Gastroesophageal sphincter (tissue), 3 donors: ENCODE data around the gene KRTAP17-1.
"Not testable (repeated sequence)": the region's sequence is repeated elsewhere in the genome, so short reads cannot be mapped to it uniquely, and the experiment has no call there.

ENCODE experiments used
- POLR2A ChIP-seq, 2 donors: fragments of 450-650 bp; IDR thresholded peaks; one replicate each; pipeline ENCODE4 v1.6.1; 2017; ENCODE audit warnings: antibody characterized with exemption in 2 of 2, mild to moderate bottlenecking in 2 of 2, moderate library complexity in 1 of 2
- POLR2AphosphoS5 ChIP-seq: sonication (generic); formaldehyde crosslinking; IDR thresholded peaks from one replicate; pipeline ENCODE4 v1.6.1; 2017; ENCODE audit warnings: antibody characterized with exemption
- TF ChIP-seq, protein P1 (sequence below), 4 experiments: fragments of 200-600 bp in 2 of 4; fragments of 450-650 bp in 2 of 4; sonication (generic) in 1 of 4; IDR thresholded peaks; one replicate each; pipeline ENCODE4 v1.5.1; 2017 to 2019; ENCODE audit warnings: antibody characterized with exemption in 4 of 4, mild to moderate bottlenecking in 2 of 4, moderate library complexity in 2 of 4

DNA sequence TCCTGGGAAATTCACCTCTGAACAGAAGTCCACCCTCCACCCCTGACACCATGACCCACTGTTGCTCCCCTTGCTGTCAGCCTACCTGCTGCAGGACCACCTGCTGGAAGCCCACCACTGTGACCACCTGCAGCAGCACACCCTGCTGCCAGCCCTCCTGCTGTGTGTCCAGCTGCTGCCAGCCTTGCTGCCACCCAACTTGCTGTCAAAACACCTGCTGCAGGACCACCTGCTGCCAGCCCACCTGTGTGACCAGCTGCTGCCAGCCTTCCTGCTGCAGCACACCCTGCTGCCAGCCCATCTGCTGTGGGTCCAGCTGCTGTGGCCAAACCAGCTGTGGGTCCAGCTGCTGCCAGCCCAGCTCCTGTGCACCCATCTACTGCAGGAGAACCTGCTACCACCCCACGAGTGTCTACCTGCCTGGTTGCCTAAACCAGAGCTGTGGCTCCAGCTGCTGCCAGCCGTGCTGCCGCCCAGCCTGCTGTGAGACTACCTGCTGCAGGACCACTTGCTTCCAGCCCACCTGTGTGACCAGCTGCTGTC lies 39.8 kb downstream of the KRTAP17-1 start, which contains the start of gene KRTAP9-7:
- TF ChIP-seq POLR2AphosphoS5; POLR2A (IDR thresholded peaks at IDR 0.05): not testable (repeated sequence)
- TF ChIP-seq, protein P1, sequence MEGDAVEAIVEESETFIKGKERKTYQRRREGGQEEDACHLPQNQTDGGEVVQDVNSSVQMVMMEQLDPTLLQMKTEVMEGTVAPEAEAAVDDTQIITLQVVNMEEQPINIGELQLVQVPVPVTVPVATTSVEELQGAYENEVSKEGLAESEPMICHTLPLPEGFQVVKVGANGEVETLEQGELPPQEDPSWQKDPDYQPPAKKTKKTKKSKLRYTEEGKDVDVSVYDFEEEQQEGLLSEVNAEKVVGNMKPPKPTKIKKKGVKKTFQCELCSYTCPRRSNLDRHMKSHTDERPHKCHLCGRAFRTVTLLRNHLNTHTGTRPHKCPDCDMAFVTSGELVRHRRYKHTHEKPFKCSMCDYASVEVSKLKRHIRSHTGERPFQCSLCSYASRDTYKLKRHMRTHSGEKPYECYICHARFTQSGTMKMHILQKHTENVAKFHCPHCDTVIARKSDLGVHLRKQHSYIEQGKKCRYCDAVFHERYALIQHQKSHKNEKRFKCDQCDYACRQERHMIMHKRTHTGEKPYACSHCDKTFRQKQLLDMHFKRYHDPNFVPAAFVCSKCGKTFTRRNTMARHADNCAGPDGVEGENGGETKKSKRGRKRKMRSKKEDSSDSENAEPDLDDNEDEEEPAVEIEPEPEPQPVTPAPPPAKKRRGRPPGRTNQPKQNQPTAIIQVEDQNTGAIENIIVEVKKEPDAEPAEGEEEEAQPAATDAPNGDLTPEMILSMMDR (IDR thresholded peaks at IDR 0.05), result not testable (repeated sequence)
